AG04450 (cell line): ENCODE data around the gene SRGN. TPM values are rescaled to one million over a fixed set of nuclear protein-coding genes. Genes with fewer than 3 reads are reported as not detected.

Source experiments
- CTCF ChIA-PET: fragments of 300-600, 350-600 bp; formaldehyde crosslinking; extraction: SDS; loops from one replicate; lab custom pipeline; 2022; ENCODE audit warnings: antibody characterized with exemption, inconsistent platforms; lab: Charles Lee
- POLR2A ChIA-PET: fragments of 350-600 bp; formaldehyde crosslinking; extraction: SDS; loops from one replicate; lab custom pipeline; 2021; ENCODE audit warnings: antibody characterized with exemption, inconsistent platforms; lab: Yijun Ruan, JAX
- DNase-seq: peaks from one replicate; pipeline ENCODE4 v3.0.0-alpha.2; 2011; ENCODE audit warnings: low read depth, low spot score
- H3K27ac ChIP-seq: one replicate; pipeline ENCODE4 v1.5.1; 2012; ENCODE audit warnings: low read depth, low read length, control low read depth
- H3K27me3 ChIP-seq: one replicate; pipeline ENCODE4 v1.6.0; 2012; ENCODE audit warnings: low read length; ENCODE audit not compliant: control insufficient read depth, insufficient read depth
- H3K4me3 ChIP-seq: 2 replicates; pipeline ENCODE4 v1.5.1; 2011; ENCODE audit warnings: mild to moderate bottlenecking, low read depth, low read length, control low read depth
- H3K9me3 ChIP-seq: 2 replicates; pipeline ENCODE4 v1.5.1; 2012; ENCODE audit warnings: low read length; ENCODE audit not compliant: control insufficient read depth, insufficient read depth
- polyA plus RNA-seq: library from polyadenylated mRNA; depleted of rRNA; stranded (reverse); fragments of >200 nt; gene quantifications from 2 replicates; pipeline ENCODE4 v1.2.3, GENCODE V29; 2011
- TF ChIP-seq, protein P1 (sequence below): IDR thresholded peaks from 2 replicates; pipeline ENCODE4 v1.5.1; 2011; ENCODE audit warnings: low read depth, low read length, control low read depth, inconsistent platforms

The SRGN gene
- polyA plus RNA-seq, 1 experiment = 154 TPM

GRCh38 chr10:69056536-69057260 is 31.2 kb upstream of the SRGN start:
- CTCF ChIA-PET = no interaction called here
- no peak overlapping the region for H3K27ac ChIP-seq
- TF ChIP-seq, protein P1, sequence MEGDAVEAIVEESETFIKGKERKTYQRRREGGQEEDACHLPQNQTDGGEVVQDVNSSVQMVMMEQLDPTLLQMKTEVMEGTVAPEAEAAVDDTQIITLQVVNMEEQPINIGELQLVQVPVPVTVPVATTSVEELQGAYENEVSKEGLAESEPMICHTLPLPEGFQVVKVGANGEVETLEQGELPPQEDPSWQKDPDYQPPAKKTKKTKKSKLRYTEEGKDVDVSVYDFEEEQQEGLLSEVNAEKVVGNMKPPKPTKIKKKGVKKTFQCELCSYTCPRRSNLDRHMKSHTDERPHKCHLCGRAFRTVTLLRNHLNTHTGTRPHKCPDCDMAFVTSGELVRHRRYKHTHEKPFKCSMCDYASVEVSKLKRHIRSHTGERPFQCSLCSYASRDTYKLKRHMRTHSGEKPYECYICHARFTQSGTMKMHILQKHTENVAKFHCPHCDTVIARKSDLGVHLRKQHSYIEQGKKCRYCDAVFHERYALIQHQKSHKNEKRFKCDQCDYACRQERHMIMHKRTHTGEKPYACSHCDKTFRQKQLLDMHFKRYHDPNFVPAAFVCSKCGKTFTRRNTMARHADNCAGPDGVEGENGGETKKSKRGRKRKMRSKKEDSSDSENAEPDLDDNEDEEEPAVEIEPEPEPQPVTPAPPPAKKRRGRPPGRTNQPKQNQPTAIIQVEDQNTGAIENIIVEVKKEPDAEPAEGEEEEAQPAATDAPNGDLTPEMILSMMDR = no peak
- no peak for DNase-seq
- no peaks in the 10 kb centered on the region; the same call in 1 of the 2 replicates for H3K9me3 ChIP-seq
- POLR2A ChIA-PET = no interaction called here
- H3K4me3 ChIP-seq = no peak overlapping the region
- no peaks in the 10 kb centered on the region for H3K27me3 ChIP-seq

- H3K27me3 ChIP-seq = no peaks in the 10 kb centered on the region
- ChIA-PET POLR2A (no interaction called here), CTCF (no interaction called here)
- H3K4me3 ChIP-seq = no peak overlapping the region
- H3K27ac ChIP-seq = no peak overlapping the region
- no peaks in the 10 kb centered on the region; the same call in 1 of the 2 replicates for H3K9me3 ChIP-seq
- DNase-seq = no peak
- TF ChIP-seq, protein P1 = no peak
These were observed 30.5 kb upstream of the SRGN start for GRCh38 chr10:69057261-69057950.

DNA sequence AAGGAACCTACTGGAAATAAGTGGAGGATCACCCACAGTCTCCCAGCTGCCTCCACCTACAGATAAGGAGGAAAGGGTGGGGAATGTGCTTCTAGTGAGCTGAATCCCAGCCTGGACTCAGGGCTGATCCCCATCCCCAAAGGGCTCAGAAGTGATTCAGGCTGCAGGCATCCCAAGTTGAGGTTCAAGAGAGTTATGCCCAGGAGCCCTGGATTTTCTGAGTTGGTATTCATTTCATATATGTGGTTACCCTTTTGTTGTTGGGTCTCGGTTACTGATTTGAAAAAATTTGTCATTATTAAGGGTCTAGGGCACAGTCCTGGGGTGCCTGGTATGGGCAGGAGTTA is 30.0 kb upstream of the SRGN start:
- no peak for DNase-seq
- H3K9me3 ChIP-seq = no peaks in the 10 kb centered on the region; the same call in 1 of the 2 replicates
- TF ChIP-seq, protein P1 = no peak
- ChIA-PET CTCF (no interaction called here), POLR2A (no interaction called here)
- H3K27ac ChIP-seq = no peak overlapping the region
- no peaks in the 10 kb centered on the region for H3K27me3 ChIP-seq
- H3K4me3 ChIP-seq = no peak overlapping the region

DNA sequence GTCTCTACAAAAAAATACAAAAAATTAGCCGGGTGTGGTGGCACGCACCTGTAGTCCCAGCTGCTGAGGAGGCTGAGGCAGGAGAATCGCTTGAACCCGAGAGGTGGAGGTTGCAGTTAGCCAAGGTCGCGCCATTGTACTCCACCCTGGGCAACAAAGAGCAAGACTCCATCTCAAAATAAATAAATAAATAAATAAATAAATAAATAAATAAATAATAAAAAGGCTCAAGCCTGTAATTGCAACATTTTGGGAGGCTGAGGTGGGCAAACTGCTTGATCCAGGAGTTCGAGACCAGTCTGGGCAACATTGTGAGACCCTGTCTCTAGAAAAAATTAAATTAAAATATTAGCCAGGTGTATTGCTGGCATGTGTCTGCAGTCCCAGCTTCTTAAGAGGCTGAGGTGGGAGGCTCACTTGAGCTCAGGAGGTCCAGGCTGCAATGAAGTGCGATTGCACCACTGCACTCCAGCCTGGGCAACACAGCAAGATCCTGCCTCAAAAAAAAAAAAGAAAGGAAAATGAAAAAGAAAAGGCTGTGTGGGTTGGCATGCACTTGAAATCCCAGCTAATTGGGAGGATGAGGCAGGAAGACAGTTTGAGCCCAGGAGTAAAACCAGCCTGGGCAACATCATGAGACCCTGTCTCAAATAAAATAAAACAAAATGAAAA is 27.6 kb upstream of the SRGN start:
- Histone ChIP-seq H3K4me3 (no peak overlapping the region), H3K27ac (no peak overlapping the region), H3K9me3 (no peaks in the 10 kb centered on the region; the same call in 1 of the 2 replicates), H3K27me3 (no peaks in the 10 kb centered on the region)
- no peak for DNase-seq
- TF ChIP-seq, protein P1 = no peak
- CTCF ChIA-PET = interaction anchor here (0.8 kb wide), 1 partner anchor 13 kb away, joined by 3 read pairs; no protein-coding TSS in a partner anchor
- POLR2A ChIA-PET = no interaction called here
